ENCODE measurements around the gene CILP.

CILP gene

DNA sequence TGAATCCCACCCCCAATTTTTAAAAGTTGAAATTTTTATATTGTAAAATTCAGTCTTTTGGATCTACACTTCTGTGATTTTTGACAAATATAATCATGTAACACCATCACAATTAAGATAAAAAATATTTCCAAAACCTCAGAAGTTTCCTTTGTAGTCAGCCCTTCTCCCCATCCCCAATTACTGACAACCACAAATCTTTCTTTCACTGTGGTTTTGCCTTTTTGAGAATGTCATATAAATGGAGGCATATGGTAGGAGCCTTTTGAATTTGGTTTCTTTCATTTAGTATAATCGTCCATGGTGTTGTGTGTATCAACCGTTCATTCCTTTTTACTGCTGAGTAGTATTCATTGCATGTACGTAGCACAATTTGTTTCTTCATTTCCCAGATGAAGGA lies 7.9 kb upstream of the CILP start:
- no peak for DNase-seq

DNA sequence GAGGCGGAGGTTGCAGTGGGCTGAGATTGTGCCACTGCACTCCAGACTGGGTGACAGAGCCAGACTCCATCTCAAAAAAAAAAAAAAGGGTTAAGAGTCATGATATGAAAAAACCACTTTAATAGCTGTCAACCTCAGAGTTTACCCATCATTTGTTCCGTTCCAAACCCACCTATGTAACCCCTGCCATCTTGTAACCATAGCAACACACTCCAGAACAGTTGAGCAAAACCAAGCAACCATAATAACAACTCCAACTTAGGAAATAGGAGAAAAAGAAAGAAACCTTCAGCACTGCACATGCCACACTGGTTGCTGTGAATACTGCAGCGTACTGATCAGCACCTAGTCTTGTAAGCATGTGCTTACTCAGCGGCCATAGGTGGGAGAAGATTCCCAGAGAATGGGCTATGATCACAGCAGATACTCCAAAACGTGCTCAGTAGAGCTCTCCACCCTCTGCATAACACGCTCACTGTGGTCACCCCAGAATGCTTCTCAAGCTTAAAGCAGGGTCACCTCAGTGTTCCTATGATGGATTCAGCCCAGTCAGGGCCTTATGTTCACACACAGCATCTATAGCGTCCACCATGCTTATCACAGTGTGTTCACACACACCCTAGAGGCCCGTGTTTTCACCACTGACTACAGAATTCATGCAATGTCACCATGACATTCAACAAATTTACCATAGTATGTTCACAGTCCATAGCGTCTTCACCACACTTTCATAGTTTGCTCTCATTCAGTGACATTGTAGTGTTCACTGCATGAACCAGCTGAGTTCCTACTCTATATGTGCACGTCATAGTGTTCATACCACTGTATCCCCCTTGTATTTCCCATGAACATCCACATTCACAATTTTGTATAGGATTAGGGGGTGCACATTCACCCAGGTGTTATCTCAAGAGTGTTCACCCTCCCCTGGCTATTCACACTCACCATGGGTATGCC lies 6.5 kb upstream of the CILP start:
- DNase-seq: no peak

DNA sequence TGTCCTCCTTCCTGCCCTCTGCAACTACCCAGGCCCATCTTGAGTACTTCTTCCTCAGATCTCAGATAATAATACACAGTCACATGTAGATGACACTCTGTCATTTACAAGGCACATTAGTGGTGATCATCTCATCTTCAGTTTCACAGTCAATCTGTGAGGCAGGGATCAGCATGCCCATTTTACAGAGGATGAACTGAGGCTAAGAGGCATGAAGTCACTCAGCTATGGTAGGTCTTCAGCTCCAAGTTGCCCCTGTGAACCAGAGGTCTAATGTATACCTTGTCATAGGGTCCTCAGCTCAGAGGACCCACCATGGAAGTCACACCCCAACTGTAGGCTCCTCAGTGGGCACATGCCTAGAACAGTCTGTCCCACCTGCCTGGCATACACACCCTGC lies 4.2 kb upstream of the CILP start:
- no peak for DNase-seq

DNA sequence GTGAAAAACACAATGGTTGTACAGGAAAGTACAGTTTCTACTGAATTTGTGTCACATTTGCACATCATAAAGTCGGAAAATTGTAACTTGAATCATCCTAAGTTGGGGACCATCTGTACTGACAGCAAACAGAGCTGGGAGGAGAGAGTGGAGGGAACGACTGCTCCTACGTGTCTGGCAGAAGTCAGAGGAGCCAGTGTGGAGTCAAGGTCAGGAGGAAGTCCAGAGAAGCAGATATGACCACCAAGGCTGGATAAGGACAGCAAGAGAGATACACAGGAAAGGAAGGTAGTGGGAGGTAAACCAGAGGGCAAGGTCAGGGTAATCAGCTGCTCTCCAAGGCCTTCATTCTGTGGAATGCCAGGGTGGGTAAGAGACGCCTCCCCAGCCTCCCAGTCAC lies 2.7 kb upstream of the CILP start:
- DNase-seq: no peak

DNA sequence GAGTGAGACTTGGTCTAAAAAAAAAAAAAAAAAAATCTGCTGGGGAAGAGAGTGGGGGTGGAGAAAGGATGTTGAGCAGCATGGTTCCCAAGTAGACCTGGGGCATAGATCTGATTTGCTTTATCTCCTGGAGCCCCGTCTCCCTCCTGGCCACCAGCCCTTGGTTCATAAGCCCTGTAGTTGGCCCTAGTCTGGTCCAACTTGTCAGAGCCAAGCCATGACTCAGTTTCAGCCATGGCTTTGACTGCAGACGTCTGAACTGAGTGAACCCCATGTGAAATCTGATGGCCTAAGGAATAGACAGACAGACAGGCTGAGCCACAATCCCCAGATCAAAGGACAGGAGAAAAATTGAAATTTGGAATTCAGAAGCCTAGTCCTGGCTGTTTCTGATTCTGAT lies 2.0 kb upstream of the CILP start:
- no peak for DNase-seq

DNA sequence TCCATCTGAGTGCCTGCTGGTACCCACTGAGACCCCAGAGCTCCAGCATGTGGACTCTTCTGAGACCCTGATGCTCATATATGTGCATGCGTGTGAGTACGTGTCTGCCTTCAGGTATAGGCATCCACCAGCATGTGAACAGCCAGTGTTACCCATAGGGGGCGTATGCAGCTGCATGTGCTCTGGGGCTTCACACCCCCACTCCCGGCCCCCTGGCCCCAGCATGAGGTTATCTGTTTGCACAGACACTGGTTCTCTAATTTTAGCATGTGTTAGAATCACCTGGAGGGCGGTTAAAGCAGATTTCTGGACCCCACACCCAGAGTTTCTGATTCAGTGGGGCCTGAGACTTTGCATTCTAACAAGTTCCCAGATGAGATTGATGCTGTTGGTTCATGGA lies 824 bp upstream of the CILP start:
- peak; percentile 28 for DNase-seq

DNA sequence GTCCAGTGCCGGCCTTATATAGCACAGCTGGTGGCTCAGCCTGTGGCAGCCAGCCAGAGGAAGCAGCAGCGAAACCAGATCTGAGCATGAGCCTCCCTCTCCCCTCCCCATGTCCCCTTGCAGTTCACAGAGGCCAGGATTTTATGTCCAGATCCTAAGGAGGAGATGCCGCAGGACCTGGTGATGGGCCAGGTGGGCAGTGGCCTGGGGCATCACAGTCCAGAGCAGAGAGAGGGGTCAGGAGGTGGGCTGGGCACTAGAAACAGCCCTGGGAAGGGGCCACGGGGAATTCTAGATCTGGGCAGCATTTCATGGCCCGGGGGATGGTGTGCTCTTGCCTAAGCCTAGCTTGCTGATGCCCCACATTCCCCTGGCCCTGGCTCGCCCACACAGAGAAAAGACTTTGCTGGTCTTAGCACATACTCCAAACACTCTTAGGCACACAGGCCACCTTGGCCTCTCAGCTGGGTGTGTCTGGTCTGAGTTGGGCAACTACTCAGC lies 259 bp upstream of the CILP start:
- no peak for DNase-seq

DNA sequence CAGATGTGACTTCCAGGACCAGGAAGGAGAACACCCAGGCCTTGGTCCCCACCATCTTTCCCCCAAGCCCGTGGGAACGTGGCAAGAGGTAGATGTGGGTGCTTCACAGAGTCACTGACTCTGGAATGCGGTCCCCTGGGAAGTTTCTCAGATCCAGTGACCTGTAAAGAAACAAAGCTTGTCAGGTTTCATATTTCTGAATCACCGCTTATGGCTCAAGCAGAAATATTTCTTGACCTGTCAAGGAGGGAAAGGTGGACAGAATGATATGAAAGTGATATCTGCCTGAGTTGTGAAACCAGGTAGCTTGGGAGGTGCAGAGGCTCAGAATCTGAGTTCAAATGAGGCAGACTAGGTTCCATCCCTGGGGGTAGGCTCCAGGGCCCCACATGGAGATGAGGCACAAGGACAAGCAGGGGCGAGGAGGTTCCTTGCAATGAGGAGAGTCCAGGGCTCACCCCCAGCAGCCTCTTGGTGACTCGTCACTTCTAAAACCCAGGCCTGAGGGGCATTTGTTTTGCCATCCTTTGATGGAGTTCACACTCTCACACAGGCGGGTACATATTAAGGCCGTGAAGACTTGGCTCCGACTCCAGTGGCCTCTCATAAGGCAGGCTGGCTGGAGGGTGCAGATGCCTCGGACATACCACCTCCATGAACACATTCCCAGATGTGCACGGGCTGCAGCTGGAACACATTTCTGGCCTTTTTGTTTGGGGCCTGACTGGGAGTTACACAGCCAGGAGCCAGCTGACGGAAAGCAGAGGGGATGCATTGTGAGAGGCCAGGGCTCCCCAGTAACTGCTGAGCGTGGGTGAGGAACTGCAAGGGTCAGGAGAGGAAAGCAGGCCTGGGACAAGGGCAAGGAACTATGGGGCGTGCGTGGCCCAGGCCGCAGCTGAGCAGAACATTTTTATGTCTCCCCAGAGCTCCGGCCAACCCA lies 1.3 kb downstream of the CILP start:
- no peak for DNase-seq

DNA sequence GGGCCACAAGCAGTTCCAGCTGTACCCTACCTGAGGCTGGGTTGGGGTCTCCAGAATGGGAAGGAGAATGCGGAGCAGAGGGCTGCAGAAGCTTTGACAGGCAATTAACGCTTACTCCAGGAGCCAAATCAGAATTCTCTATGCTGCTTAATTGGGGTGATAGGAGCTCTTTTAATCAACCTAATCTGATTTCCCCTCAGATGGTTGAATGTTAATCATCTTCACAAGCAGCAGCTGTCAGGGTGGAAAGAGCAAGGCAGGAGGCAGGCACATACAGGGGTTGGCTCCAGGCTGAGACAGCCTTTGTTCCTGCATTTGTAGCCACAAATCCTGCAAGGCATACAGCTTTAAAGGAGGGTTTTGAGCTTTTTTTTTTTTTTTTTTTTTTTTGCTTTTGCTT lies 2.6 kb downstream of the CILP start:
- DNase-seq: no peak

DNA sequence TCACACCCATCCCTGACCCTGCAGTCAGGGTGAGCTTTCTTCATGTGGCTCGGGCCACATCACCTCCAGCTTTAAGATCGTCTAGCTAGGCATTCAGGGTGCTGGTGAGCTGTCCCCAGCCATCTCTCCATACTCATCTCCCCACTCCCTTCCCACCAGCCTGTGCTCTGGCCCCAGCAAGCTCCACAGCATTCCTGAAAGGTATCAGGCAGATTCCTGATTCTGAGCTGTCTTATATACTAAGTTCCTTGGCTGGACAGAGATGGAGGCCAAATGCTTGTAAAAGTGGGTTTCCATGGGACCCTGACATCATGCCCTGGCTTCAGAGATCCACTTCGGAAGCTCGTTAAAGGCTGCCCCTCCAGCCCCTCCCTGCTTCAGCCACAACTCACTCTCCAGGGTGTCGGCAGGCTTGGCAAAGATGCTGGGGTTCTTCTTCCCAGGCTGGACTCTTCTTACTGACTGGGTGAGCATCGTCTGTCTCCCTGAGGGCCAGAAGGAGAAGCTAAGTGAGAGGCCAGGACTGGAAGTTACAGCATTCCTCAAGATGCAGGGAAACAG lies 3.9 kb downstream of the CILP start:
- DNase-seq: no peak

DNA sequence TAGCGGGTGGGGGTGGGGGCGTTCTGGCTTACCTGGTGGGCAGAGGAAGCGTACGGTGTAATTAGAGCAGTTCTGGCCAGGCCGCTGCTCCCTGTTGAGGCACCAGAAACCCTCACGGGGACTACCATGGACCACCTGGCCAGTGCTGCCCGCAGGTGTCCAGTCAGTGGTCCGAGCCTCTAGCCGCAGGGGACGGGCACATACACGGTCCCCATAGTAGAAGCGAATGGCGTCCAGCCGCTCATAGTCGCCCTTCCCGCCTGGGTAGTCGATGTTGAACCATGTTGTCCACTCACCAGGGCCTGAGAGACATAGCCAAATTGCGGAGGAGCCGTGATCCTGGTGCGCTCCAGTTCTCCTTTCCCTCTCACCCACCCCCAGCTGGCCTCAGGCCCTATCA lies 4.5 kb downstream of the CILP start:
- DNase-seq: no peak

DNA sequence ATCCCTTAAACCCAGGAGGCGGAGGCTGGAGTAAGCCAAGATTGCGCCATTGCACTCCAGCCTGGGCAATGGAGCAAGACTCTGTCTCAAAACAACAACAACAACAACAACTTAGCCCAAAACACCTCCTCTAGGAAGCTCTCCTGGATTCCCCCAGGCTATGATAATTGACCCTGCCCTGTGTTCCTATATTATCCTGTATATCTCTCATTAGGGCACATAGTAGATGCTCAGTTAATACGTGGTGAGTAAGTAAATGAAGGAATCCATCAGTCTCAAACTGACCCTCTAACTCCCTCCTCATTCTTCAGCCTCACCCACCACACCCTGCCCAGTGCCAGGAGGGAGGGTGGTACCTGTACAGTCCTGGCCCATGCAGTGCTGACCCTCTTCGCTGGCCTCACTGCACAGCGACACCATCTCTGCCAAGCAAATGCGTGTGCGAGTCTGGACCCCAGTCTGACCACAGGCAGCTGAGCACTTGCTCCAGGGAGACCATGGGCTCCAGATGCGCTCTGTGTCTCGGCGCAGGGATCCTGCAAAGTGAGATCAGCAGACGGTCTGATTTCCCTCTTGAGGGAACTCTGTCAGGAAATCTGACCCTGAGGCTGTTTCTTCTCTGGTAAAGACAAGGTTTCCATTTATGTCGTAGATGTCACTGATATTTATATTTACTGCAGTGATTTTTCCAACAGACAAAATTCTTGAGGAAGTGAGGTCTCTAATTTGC lies 6.2 kb downstream of the CILP start:
- DNase-seq: no peak

DNA sequence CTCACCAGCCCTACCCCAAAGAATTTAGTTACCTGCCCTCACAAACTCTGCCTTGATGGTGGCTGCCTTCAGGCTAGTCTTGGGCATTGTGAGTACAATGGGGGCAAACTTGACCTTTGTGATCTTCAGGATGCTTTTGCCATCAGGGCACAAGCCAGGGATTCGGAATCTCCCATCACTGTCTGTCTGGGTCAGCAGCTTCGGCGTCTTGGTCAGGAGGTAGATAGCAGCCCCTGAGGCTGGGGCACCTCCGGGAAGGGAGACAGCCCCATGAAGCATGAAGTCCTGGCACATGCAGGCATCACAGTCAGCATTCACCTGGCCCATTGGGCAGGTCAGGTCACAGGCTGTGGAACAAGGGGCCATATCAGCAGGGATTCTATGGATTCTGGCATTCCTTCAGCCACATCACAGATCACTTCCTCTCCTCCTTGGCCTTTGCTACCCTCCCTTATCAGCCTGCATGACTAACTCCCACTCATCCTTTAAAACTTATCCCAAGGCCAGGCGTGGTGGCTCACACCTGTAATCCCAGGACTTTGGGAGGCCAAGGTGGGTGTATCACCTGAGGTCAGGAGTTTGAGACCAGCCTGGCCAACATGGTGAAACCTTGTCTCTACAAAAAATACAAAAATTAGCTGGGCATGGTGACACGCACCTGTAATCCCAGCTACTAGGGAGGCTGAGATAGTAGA lies 6.9 kb downstream of the CILP start:
- no peak for DNase-seq

DNA sequence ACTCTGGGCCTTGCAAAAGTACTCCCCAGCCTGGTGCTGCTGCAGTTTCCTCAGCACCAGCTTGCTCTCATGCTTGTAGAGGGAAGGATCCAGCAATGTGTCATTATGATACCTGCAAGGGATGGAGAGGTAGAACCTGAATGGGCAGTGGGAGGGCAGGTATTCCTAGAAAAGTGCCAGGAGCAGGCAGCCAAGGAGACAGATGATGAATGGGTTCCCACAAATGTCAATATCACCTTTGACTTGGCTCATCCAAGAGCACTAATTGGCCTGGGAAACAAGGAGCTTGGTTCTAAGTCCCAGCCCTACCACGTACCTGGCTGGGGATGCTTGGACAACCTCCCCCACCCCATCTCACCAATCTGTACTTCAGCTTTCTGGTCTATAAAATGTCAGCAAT lies 9.4 kb downstream of the CILP start:
- no peak for DNase-seq

DNA sequence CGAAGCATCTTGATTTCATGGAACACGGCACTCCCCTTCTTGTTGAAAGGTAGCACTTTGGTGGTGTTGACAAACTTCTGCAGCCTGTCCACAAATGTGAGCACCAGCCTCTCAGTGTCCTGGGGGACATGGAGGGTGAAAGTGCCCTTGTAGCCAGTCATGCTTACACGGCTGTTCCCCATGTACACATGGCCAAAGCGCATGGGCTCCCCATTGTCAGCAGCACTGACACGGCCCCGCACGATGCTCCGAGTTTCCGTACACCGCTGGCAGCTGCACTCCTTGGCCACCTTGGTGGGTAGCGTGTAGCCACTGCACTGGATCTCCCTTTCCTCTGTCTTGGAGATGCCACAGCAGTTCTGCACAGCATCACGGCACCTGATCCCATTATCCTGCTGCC lies 12.7 kb downstream of the CILP start:
- no peak for DNase-seq

DNA sequence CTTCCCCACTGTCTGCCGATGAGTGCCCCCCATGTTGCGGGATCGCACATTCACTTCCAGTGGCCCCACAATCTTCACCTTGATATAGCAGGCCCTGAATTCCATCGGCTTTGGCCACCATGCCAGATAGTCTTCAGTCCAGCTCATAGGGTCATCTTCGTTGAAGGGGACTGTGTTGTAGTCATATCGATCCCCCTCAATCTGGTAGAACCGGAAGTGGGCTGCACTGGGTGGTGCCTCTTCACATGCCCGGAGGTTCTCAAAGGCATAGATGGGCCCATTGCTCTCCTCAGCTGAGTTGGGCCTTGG lies 14.0 kb downstream of the CILP start:
- DNase-seq: no peak

DNA sequence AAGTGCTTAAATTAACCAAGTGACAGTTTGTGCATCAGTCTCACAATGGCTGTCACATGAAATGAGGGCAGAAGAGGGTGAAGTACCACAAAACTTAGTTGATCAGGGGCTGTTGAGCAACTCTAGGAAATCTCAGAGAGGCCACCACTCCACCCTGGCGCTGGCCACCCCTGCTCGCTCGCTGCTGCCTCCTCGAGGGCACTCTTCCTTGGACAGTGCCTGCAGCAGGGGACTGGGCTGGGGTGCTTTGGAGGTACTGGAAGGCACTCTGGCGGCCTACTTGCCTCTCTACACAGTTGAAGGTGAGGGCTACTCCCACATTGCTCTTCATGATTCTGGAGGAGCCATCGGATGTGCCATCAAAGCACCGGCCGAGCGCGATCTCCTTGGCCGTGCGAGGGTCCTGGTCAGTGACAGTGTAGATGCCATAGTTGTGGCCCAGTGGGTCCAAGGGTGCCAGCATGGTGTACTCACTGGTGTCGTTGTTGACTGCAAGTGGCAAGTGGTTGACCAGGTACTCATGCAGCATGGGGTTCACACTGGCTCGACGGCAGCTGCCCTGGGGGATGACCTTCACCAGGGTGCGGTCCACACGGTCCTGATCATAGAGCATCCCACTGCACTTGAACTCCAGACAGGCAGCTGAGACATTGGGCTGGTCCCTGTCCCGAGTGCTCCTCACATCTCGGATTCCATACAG lies 14.5 kb downstream of the CILP start:
- DNase-seq: no peak

DNA sequence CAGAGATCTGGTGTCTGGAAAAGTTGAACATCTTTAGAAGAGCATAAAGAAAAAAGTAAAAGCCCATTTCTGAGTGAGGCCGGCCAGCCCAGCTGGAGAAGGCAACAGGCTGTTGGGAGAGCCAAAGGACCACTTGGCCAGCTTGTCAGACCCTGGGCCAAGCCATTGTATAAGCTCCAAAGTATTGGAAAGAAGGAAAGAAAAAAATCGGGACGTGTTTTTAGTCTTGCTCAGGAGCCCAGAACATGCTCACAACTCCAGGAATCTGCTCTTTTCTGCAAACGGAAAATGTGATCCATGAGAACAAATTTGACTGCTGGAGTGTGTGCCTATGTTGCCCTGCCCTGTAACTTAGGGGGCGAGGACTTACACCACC lies 15.7 kb downstream of the CILP start:
- DNase-seq: no peak

DNA sequence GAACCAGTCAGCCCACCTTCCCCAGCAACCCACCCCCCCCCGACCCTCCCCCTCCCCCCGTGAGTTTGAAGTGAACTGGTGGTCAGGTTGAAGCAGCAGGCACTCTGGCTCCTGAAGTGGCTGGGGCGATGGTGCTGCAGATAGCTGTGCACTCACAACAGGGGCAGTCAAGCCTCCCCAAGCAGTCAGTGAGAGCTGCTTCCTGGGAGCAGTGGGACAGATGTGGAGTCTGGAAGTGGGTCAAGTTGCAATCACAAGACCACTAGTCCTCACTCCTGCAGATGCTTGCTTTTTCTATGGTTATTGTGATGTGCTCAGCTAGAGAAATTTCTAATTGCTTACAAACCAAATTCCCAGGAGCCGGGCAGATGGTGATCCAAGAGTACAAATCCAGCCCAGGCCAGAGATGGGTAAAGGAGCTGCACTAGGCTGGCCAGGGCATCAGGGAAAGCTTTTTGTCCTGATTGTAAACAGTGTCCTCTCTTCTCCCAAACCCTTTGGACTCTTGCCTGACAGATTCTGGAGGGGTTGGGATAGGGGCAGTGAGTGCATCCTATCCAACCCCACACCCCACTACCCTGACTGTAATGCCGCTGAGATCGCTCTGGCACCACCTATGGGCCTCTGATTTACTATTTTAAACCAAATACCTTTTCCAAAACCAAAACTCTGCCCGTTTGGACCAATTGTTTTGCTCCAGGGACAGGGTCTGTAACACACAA lies 16.3 kb downstream of the CILP start:
- no peak for DNase-seq

DNA sequence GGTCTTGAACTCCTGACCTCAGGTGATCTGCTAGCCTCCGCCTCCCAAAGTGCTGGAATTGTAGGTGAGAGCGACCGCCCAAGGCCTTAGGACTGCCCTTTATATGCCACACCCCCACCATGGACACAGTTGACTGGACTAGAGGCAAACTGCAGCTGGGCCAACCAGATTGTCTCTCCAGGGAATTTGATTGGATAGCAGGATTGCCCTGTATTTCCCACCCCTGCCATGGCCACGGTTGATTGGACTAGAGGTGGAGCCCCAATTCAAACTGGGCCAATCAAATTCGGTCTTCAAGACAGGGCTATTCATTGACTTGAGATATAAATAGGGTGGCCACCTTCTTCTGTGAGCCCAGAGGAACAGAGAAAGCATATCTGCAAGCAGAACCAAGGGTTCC lies 19.3 kb downstream of the CILP start:
- no peak for DNase-seq
